Measurements from ENCODE around the gene SLC11A1.

DNA sequence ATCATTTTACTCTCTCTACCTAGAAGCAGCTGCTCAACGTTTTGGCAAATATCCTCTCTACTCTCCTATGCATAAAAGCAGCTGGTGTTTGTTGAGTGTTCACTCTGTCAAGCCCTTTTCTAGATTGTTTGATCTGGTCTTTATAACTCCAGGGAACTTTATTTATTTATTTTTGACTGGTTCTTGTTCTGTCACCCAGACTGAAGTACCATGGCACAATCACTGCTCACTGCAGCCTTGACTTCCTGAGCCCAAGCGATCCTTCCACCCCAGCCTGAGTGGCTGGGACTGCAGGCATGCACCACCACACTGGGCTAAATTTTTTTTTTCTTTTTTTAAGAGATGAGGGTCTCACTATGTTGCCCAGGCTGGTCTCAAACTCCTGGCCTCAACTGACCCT, 12.7 kb upstream of the SLC11A1 start:
- TF ChIP-seq, protein P1, sequence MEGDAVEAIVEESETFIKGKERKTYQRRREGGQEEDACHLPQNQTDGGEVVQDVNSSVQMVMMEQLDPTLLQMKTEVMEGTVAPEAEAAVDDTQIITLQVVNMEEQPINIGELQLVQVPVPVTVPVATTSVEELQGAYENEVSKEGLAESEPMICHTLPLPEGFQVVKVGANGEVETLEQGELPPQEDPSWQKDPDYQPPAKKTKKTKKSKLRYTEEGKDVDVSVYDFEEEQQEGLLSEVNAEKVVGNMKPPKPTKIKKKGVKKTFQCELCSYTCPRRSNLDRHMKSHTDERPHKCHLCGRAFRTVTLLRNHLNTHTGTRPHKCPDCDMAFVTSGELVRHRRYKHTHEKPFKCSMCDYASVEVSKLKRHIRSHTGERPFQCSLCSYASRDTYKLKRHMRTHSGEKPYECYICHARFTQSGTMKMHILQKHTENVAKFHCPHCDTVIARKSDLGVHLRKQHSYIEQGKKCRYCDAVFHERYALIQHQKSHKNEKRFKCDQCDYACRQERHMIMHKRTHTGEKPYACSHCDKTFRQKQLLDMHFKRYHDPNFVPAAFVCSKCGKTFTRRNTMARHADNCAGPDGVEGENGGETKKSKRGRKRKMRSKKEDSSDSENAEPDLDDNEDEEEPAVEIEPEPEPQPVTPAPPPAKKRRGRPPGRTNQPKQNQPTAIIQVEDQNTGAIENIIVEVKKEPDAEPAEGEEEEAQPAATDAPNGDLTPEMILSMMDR (IDR thresholded peaks at IDR 0.05) = no peak
- TF ChIP-seq POLR2AphosphoS5 (IDR thresholded peaks at IDR 0.05) = no peak

Measured in stomach (tissue), 4 donors.